Natural killer cell (primary cell): ENCODE data around the gene SPAG16. TPM values are rescaled to one million over a fixed set of nuclear protein-coding genes. Genes with fewer than 3 reads are reported as not detected.

ENCODE experiments used
- ATAC-seq, 3 donors: fragments of 150-1000 bp in 2 of 3; fragments of 200-7000 bp in 1 of 3; cut with Tn5 transposase; 1 replicate in 1 of 3; 2 replicates in 2 of 3; pipeline ENCODE4 v1.10.0; 2021; ENCODE audit warnings: mild to moderate bottlenecking in 2 of 3, moderate library complexity in 2 of 3
- DNase-seq, 2 donors: peaks; one replicate each; pipeline versions ENCODE4 v3.0.0 to v3.0.0-alpha.2; 2013 to 2021; ENCODE audit warnings: mixed read lengths in 1 of 2
- H3K27ac ChIP-seq: one replicate; pipeline ENCODE4 v1.5.1; 2013; ENCODE audit warnings: mild to moderate bottlenecking, low read length
- H3K27me3 ChIP-seq: one replicate; pipeline ENCODE4 v1.6.1; 2013; ENCODE audit warnings: low read length; ENCODE audit not compliant: control insufficient read depth, insufficient read depth
- H3K36me3 ChIP-seq: one replicate; pipeline ENCODE4 v1.6.1; 2013; ENCODE audit warnings: low read length; ENCODE audit not compliant: control insufficient read depth, insufficient read depth
- H3K4me1 ChIP-seq: one replicate; pipeline ENCODE4 v1.6.1; 2013; ENCODE audit warnings: low read length; ENCODE audit not compliant: control insufficient read depth, insufficient read depth
- H3K4me3 ChIP-seq: one replicate; pipeline ENCODE4 v1.5.1; 2013; ENCODE audit warnings: low read length
- H3K9me3 ChIP-seq: one replicate; pipeline ENCODE4 v1.6.1; 2013; ENCODE audit warnings: low read length; ENCODE audit not compliant: control insufficient read depth, insufficient read depth
- H3K27ac Mint-ChIP-seq, 2 donors: one replicate each; pipeline ENCODE4 v1.8.0; 2022; ENCODE audit warnings: mild to moderate bottlenecking in 2 of 2, mixed read lengths in 2 of 2, moderate library complexity in 1 of 2
- H3K27me3 Mint-ChIP-seq, 2 donors: one replicate each; pipeline ENCODE4 v1.8.0; 2022; ENCODE audit warnings: low read depth in 2 of 2, mixed read lengths in 2 of 2
- H3K36me3 Mint-ChIP-seq: one replicate; pipeline ENCODE4 v1.8.0; 2022; ENCODE audit warnings: mixed read lengths
- H3K4me1 Mint-ChIP-seq, 2 donors: one replicate each; pipeline ENCODE4 v1.8.0; 2022; ENCODE audit warnings: mixed read lengths in 2 of 2
- H3K4me3 Mint-ChIP-seq: one replicate; pipeline ENCODE4 v1.8.0; 2022; ENCODE audit warnings: mild to moderate bottlenecking, moderate library complexity, mixed read lengths
- H3K9me3 Mint-ChIP-seq, 2 donors: one replicate each; pipeline ENCODE4 v1.8.0; 2022; ENCODE audit warnings: mixed read lengths in 2 of 2
- CTCF ChIP-seq: fragments of 200-600 bp; IDR thresholded peaks from one replicate; pipeline ENCODE4 v1.8.0; 2022; ENCODE audit warnings: antibody characterized with exemption
- WGBS: methylation state at CpG from one replicate; pipeline ENCODE4 v1.1.7; 2013; ENCODE audit warnings: missing lambda C conversion rate; ENCODE audit not compliant: insufficient coverage; 5-methylcytosine and 5-hydroxymethylcytosine counted together
- intact Hi-C: fragments of 100-400 bp; cut with micrococcal nuclease; formaldehyde crosslinking; loops from one replicate; pipeline ENCODE4 v1.14.2; 2022
- total RNA-seq, 4 donors: library from RNA; stranded (reverse); fragments of 120-200 nt in 1 of 4; gene quantifications; one replicate each; pipeline versions ENCODE4 v1.2.3 to v1.2.4, GENCODE V29; 2013 to 2022

SPAG16 gene
- total RNA-seq, 3 donors from 2014 or later (not counting 1 experiment from before 2014, with no cell fraction given): 3.5 to 5.8 (median 4.0) TPM

GRCh38 chr2:213934560-213934959 is 650.3 kb downstream of the SPAG16 start:
- no peak overlapping the region for H3K4me3 Mint-ChIP-seq
- 100% methylated on average over 1 of the region's 1 CpG for WGBS

DNA sequence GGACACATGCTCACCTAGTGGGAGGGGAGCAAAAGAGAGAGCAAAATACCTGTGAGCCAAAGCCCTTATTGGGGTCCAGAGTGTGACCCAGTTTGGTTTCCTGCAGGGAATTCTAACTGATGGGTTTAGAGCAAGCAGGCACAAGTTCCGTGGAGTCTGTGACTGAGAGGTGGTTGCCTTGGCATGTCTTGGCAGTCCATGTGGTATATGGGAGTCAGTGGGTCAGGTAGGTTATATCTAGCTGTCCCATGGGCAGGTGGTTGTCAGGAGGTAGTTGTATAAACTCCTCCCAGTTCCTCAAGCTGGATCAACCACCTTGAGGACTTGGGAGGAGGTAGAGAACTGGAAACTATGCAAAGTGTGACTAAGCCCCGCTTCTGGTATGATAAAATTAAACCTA is 673.8 kb downstream of the SPAG16 start:
- H3K27ac Mint-ChIP-seq: no peak overlapping the region
- Histone ChIP-seq H3K27me3 (no peaks in the 10 kb centered on the region), H3K27ac (no peak overlapping the region), H3K4me1 (no peaks in the 10 kb centered on the region), H3K4me3 (no peak overlapping the region), H3K9me3 (no peaks in the 10 kb centered on the region), H3K36me3 (no peaks in the 10 kb centered on the region)
- no peaks in the 10 kb centered on the region for H3K36me3 Mint-ChIP-seq
- peaks cover 8 to 15% of the 10 kb centered on the region in 2 donors for H3K9me3 Mint-ChIP-seq
- H3K4me1 Mint-ChIP-seq: no peaks in the 10 kb centered on the region
- no peaks in the 10 kb centered on the region for H3K27me3 Mint-ChIP-seq
- no peak for DNase-seq
- H3K4me3 Mint-ChIP-seq: no peak overlapping the region
- no peak for ATAC-seq
- TF ChIP-seq CTCF: no peak
- 81% methylated on average over 2 of the region's 2 CpGs for WGBS
- intact Hi-C loops: no loop called here

More at GRCh38 chr2:213934560-213934959, 650.3 kb downstream of the SPAG16 start:
- Mint-ChIP-seq H3K27ac (no peak overlapping the region), H3K36me3 (no peaks in the 10 kb centered on the region), H3K4me1 (no peaks in the 10 kb centered on the region), H3K27me3 (no peaks in the 10 kb centered on the region), H3K9me3 (peaks cover 0 to 2% of the 10 kb centered on the region in 2 donors)
- no peaks in the 10 kb centered on the region for H3K27me3 ChIP-seq
- H3K36me3 ChIP-seq: no peaks in the 10 kb centered on the region
- no peak overlapping the region for H3K4me3 ChIP-seq
- peak; percentile 26 for TF ChIP-seq CTCF
- H3K4me1 ChIP-seq: no peaks in the 10 kb centered on the region
- ATAC-seq (peak in 1 of 3 donors; percentile 29), DNase-seq (peak in 1 of 2 donors; percentile 51)
- H3K27ac ChIP-seq: no peak overlapping the region
- H3K9me3 ChIP-seq: no peaks in the 10 kb centered on the region
- intact Hi-C loops: loop anchor here (5.0 kb wide), 1 partner anchor 682 kb away; no protein-coding TSS in a partner anchor

GRCh38 chr2:213959589-213959988 is 675.3 kb downstream of the SPAG16 start:
- no peaks in the 10 kb centered on the region for H3K4me1 Mint-ChIP-seq
- intact Hi-C loops: no loop called here
- WGBS: no CpG with 5 or more reads among the region's 1 CpG
- no peaks in the 10 kb centered on the region for H3K36me3 Mint-ChIP-seq
- H3K9me3 Mint-ChIP-seq: peaks cover 12 to 23% of the 10 kb centered on the region in 2 donors
- DNase-seq (no peak), ATAC-seq (no peak)
- no peak overlapping the region for H3K27ac Mint-ChIP-seq
- TF ChIP-seq CTCF: no peak
- no peak overlapping the region for H3K27ac ChIP-seq
- H3K36me3 ChIP-seq: no peaks in the 10 kb centered on the region
- H3K27me3 ChIP-seq: no peaks in the 10 kb centered on the region
- H3K9me3 ChIP-seq: no peaks in the 10 kb centered on the region
- no peak overlapping the region for H3K4me3 ChIP-seq
- H3K4me3 Mint-ChIP-seq: no peak overlapping the region
- no peaks in the 10 kb centered on the region for H3K4me1 ChIP-seq
- no peaks in the 10 kb centered on the region for H3K27me3 Mint-ChIP-seq

GRCh38 chr2:213971536-213971935 is 687.3 kb downstream of the SPAG16 start:
- DNase-seq (no peak), ATAC-seq (no peak)
- H3K4me3 Mint-ChIP-seq: no peak overlapping the region
- Histone ChIP-seq H3K27ac (no peak overlapping the region), H3K27me3 (no peaks in the 10 kb centered on the region), H3K9me3 (no peaks in the 10 kb centered on the region), H3K4me3 (no peak overlapping the region), H3K4me1 (no peaks in the 10 kb centered on the region), H3K36me3 (no peaks in the 10 kb centered on the region)
- H3K27me3 Mint-ChIP-seq: no peaks in the 10 kb centered on the region
- TF ChIP-seq CTCF: no peak
- intact Hi-C loops: no loop called here
- H3K9me3 Mint-ChIP-seq: peaks cover 5 to 17% of the 10 kb centered on the region in 2 donors
- no peaks in the 10 kb centered on the region for H3K36me3 Mint-ChIP-seq
- no peak overlapping the region for H3K27ac Mint-ChIP-seq
- H3K4me1 Mint-ChIP-seq: no peaks in the 10 kb centered on the region
